ENCODE results near the gene LSAMP. TPM values are rescaled to one million over a fixed set of nuclear protein-coding genes. Genes with fewer than 3 reads are reported as not detected.

LSAMP gene
- total and polyA plus RNA-seq, 2 donors (not counting 3 experiments of a cell fraction or from before 2014, with no cell fraction given), result not detected

- no peak overlapping the region for H3K9ac ChIP-seq (replicated peaks; ENCODE audit: extremely low read depth, insufficient read depth, low read length)
- no peak overlapping the region for H2AFZ ChIP-seq (ENCODE audit: low read depth, low read length)
- no peak overlapping the region for H3K4me3 ChIP-seq (replicated peaks in 1 of 3; ENCODE audit: insufficient read depth in 1 of 3, low read depth in 1 of 3, low read length in 3 of 3)
- POLR2A ChIA-PET, result no interaction called here
- FAIRE-seq, result no peak
- H3K36me3 ChIP-seq (ENCODE audit: control insufficient read depth in 2 of 2, extremely low read depth in 1 of 2, insufficient read depth in 2 of 2, low read length in 2 of 2), result no peaks in the 10 kb centered on the region
- intact Hi-C loops (cut with micrococcal nuclease) (no loop called here), dilution Hi-C loops (cut with MboI; ENCODE audit: extremely low pct_ligation_motif_present, low sequenced_read_pairs) (no loop called here)
- H3K9me3 ChIP-seq (replicated peaks; ENCODE audit: control insufficient read depth, insufficient read depth, low read length), result no peaks in the 10 kb centered on the region
- H3K4me2 ChIP-seq (ENCODE audit: insufficient read depth, low read length), result no peak overlapping the region
- no peaks in the 10 kb centered on the region for H4K20me1 ChIP-seq (replicated peaks; ENCODE audit: control insufficient read depth, extremely low read depth, insufficient read depth, low read length)
- no peak overlapping the region for H3K27ac ChIP-seq (ENCODE audit: insufficient read depth, low read depth, low read length)
- no peaks in the 10 kb centered on the region for H3K4me1 ChIP-seq (ENCODE audit: control insufficient read depth, extremely low read depth, insufficient read depth, low read length)
- TF ChIP-seq GATA2 (IDR thresholded peaks at IDR 0.05; ENCODE audit: insufficient read depth, insufficient read length, low read depth, low read length), result no peak
- TF ChIP-seq FOS (IDR thresholded peaks at IDR 0.05; ENCODE audit: borderline replicate concordance, insufficient read depth, low read length), result no peak
- no peak for TF ChIP-seq CTCF (IDR thresholded peaks at IDR 0.05; ENCODE audit: extremely low read depth in 1 of 2, insufficient read depth in 1 of 2, low read depth in 1 of 2, low read length in 2 of 2)
- TF ChIP-seq MYC (IDR thresholded peaks at IDR 0.05; ENCODE audit: low read depth, low read length), result no peak
- TF ChIP-seq POLR2A (IDR thresholded peaks at IDR 0.05; ENCODE audit: low read depth, low read length), result no peak
- no peaks in the 10 kb centered on the region for H3K79me2 ChIP-seq (ENCODE audit: control insufficient read depth, insufficient read depth, low read length)
- no peak for DNase-seq (ENCODE audit: low read depth, low spot score)
- no TSS peak for BruUV-seq (replicated peaks)
- CTCF ChIA-PET, result no interaction called here
- H3K9me1 ChIP-seq (replicated peaks; ENCODE audit: control insufficient read depth, extremely low read depth, insufficient read depth, low read length), result no peaks in the 10 kb centered on the region
- no peaks in the 10 kb centered on the region for H3K27me3 ChIP-seq (ENCODE audit: control insufficient read depth in 2 of 2, insufficient read depth in 2 of 2, low read length in 2 of 2)
Observed at GRCh38 chr3:115980709-115981108, 464.6 kb downstream of the LSAMP start.

GRCh38 chr3:115977866-115978265 is 467.4 kb downstream of the LSAMP start:
- H3K9me1 ChIP-seq (replicated peaks; ENCODE audit: control insufficient read depth, extremely low read depth, insufficient read depth, low read length), result no peaks in the 10 kb centered on the region
- no peaks in the 10 kb centered on the region for H3K79me2 ChIP-seq (ENCODE audit: control insufficient read depth, insufficient read depth, low read length)
- no peaks in the 10 kb centered on the region for H3K36me3 ChIP-seq (ENCODE audit: control insufficient read depth in 2 of 2, extremely low read depth in 1 of 2, insufficient read depth in 2 of 2, low read length in 2 of 2)
- H3K9ac ChIP-seq (replicated peaks; ENCODE audit: extremely low read depth, insufficient read depth, low read length), result no peak overlapping the region
- no peaks in the 10 kb centered on the region for H3K9me3 ChIP-seq (replicated peaks; ENCODE audit: control insufficient read depth, insufficient read depth, low read length)
- no peak overlapping the region for H3K27ac ChIP-seq (ENCODE audit: insufficient read depth, low read depth, low read length)
- H3K27me3 ChIP-seq (ENCODE audit: control insufficient read depth in 2 of 2, insufficient read depth in 2 of 2, low read length in 2 of 2), result no peaks in the 10 kb centered on the region
- no peak overlapping the region for H3K4me2 ChIP-seq (ENCODE audit: insufficient read depth, low read length)
- DNase-seq (ENCODE audit: low read depth, low spot score) (no peak), FAIRE-seq (no peak)
- ChIA-PET POLR2A (no interaction called here), CTCF (no interaction called here)
- intact Hi-C loops (cut with micrococcal nuclease) (no loop called here), dilution Hi-C loops (cut with MboI; ENCODE audit: extremely low pct_ligation_motif_present, low sequenced_read_pairs) (no loop called here)
- no peaks in the 10 kb centered on the region for H4K20me1 ChIP-seq (replicated peaks; ENCODE audit: control insufficient read depth, extremely low read depth, insufficient read depth, low read length)
- H2AFZ ChIP-seq (ENCODE audit: low read depth, low read length), result no peak overlapping the region
- BruUV-seq (replicated peaks), result no TSS peak
- TF ChIP-seq EZH2 (IDR thresholded peaks at IDR 0.05; ENCODE audit: borderline replicate concordance, low read depth, low read length, severe bottlenecking) (no peak), MAX (IDR thresholded peaks at IDR 0.05; ENCODE audit: insufficient read depth, insufficient read length) (no peak), FOS (IDR thresholded peaks at IDR 0.05; ENCODE audit: borderline replicate concordance, insufficient read depth, low read length) (no peak), POLR2AphosphoS5 (IDR thresholded peaks at IDR 0.05; ENCODE audit: insufficient read depth, low read depth, low read length) (no peak), GATA2 (IDR thresholded peaks at IDR 0.05; ENCODE audit: insufficient read depth, insufficient read length, low read depth, low read length) (no peak), POLR2A (IDR thresholded peaks at IDR 0.05; ENCODE audit: low read depth, low read length) (no peak), CTCF (IDR thresholded peaks at IDR 0.05; ENCODE audit: extremely low read depth in 1 of 2, insufficient read depth in 1 of 2, low read depth in 1 of 2, low read length in 2 of 2) (no peak), MYC (IDR thresholded peaks at IDR 0.05; ENCODE audit: low read depth, low read length) (no peak), JUN (IDR thresholded peaks at IDR 0.05; ENCODE audit: borderline replicate concordance, insufficient read depth, insufficient read length, low read depth) (no peak)
- H3K4me3 ChIP-seq (replicated peaks in 1 of 3; ENCODE audit: insufficient read depth in 1 of 3, low read depth in 1 of 3, low read length in 3 of 3), result no peak overlapping the region
- no peaks in the 10 kb centered on the region for H3K4me1 ChIP-seq (ENCODE audit: control insufficient read depth, extremely low read depth, insufficient read depth, low read length)
